SK-N-SH treated with all-trans-retinoic acid at 6 μM for 48 hours (cell line): ENCODE data around the gene SPTBN4.
"Not testable (repeated sequence)": the region's sequence is repeated elsewhere in the genome, so short reads cannot be mapped to it uniquely, and the experiment has no call there.

ENCODE experiments used
- ATAC-seq: fragments of 200-7000 bp; cut with Tn5 transposase; 3 replicates; pipeline ENCODE4 v1.9.1; 2020; ENCODE audit warnings: mild to moderate bottlenecking, moderate library complexity
- ARNTL ChIP-seq: fragments of 450-650 bp; formaldehyde crosslinking; IDR thresholded peaks from 2 replicates; pipeline ENCODE4 v1.5.0; 2020; ENCODE audit warnings: low read depth, mild to moderate bottlenecking, moderate library complexity, borderline replicate concordance
- BACH2 ChIP-seq: fragments of 250-450 bp; sonication (Bioruptor Pico); IDR thresholded peaks from 2 replicates; pipeline ENCODE4 v1.9.0; 2021; ENCODE audit warnings: mild to moderate bottlenecking, borderline replicate concordance
- ESRRG ChIP-seq: fragments of 250-450 bp; sonication (Bioruptor Pico); IDR thresholded peaks from 2 replicates; pipeline ENCODE4 v1.6.1; 2021; ENCODE audit warnings: mild to moderate bottlenecking
- ISL1 ChIP-seq: fragments of 250-450 bp; sonication (Bioruptor Pico); IDR thresholded peaks from 2 replicates; pipeline ENCODE4 v2.1.2; 2022; ENCODE audit warnings: mild to moderate bottlenecking, moderate library complexity
- OSR1 ChIP-seq: fragments of 250-450 bp; sonication (Bioruptor Pico); IDR thresholded peaks from 2 replicates; pipeline ENCODE4 v1.8.0; 2022; ENCODE audit warnings: moderate library complexity, mild to moderate bottlenecking, inconsistent platforms
- PPARA ChIP-seq: fragments of 250-450 bp; sonication (Bioruptor Pico); IDR thresholded peaks from 2 replicates; pipeline ENCODE4 v1.5.0; 2020; ENCODE audit warnings: mild to moderate bottlenecking, borderline replicate concordance
- RARB ChIP-seq: fragments of 250-450 bp; sonication (Bioruptor Pico); IDR thresholded peaks from 2 replicates; pipeline ENCODE4 v1.8.0; 2021; ENCODE audit warnings: mild to moderate bottlenecking, moderate library complexity
- SNAI2 ChIP-seq: fragments of 250-450 bp; sonication (Bioruptor Pico); IDR thresholded peaks from 2 replicates; pipeline ENCODE4 v1.5.0; 2020; ENCODE audit warnings: mild to moderate bottlenecking, moderate library complexity
- TCF4 ChIP-seq: fragments of 250-450 bp; sonication (Bioruptor Pico); IDR thresholded peaks from 2 replicates; pipeline ENCODE4 v1.8.0; 2021; ENCODE audit warnings: mild to moderate bottlenecking, moderate library complexity, borderline replicate concordance
- TOX ChIP-seq: fragments of 250-450 bp; sonication (Bioruptor Pico); IDR thresholded peaks from 2 replicates; pipeline ENCODE4 v1.8.0; 2021; ENCODE audit warnings: mild to moderate bottlenecking, moderate library complexity, borderline replicate concordance
- ZC3H10 ChIP-seq: fragments of 250-450 bp; sonication (Bioruptor Pico); IDR thresholded peaks from 2 replicates; pipeline ENCODE4 v1.5.1; 2021; ENCODE audit warnings: mild to moderate bottlenecking, moderate library complexity
- ZFP3 ChIP-seq: fragments of 250-450 bp; sonication (Bioruptor Pico); IDR thresholded peaks from 2 replicates; pipeline ENCODE4 v1.5.0; 2020; ENCODE audit warnings: mild to moderate bottlenecking, moderate library complexity
- ZFP30 ChIP-seq: fragments of 450-650 bp; formaldehyde crosslinking; IDR thresholded peaks from 2 replicates; pipeline ENCODE4 v1.5.0; 2022; ENCODE audit warnings: mild to moderate bottlenecking, moderate library complexity
- ZNF565 ChIP-seq: fragments of 450-650 bp; formaldehyde crosslinking; conservative IDR thresholded peaks from 2 replicates; pipeline ENCODE4 v1.5.0; 2020; ENCODE audit warnings: low read depth, mild to moderate bottlenecking, moderate library complexity
- ZNF70 ChIP-seq: fragments of 450-650 bp; formaldehyde crosslinking; IDR thresholded peaks from 2 replicates; pipeline ENCODE4 v1.5.0; 2020; ENCODE audit warnings: mild to moderate bottlenecking, moderate library complexity
- ZNF8 ChIP-seq: fragments of 450-650 bp; formaldehyde crosslinking; IDR thresholded peaks from 2 replicates; pipeline ENCODE4 v1.5.0; 2020; ENCODE audit warnings: mild to moderate bottlenecking, moderate library complexity
- TF ChIP-seq, protein P1 (sequence below): fragments of 250-450 bp; sonication (Bioruptor Pico); IDR thresholded peaks from 2 replicates; pipeline ENCODE4 v1.5.1; 2020; ENCODE audit warnings: low read depth, mild to moderate bottlenecking, moderate library complexity
- TF ChIP-seq, protein P2 (sequence below): fragments of 250-450 bp; sonication (Bioruptor Pico); IDR thresholded peaks from 2 replicates; pipeline ENCODE4 v1.5.1; 2021; ENCODE audit warnings: mild to moderate bottlenecking, moderate library complexity
- TF ChIP-seq, protein P3 (sequence below): fragments of 250-450 bp; sonication (Bioruptor Pico); IDR thresholded peaks from 2 replicates; pipeline ENCODE4 v1.5.0; 2020; ENCODE audit warnings: mild to moderate bottlenecking, moderate library complexity
- TF ChIP-seq, protein P4 (sequence below): fragments of 250-450 bp; sonication (Bioruptor Pico); IDR thresholded peaks from 2 replicates; pipeline ENCODE4 v1.8.0; 2020; ENCODE audit warnings: mild to moderate bottlenecking, moderate library complexity, borderline replicate concordance

The SPTBN4 gene

DNA sequence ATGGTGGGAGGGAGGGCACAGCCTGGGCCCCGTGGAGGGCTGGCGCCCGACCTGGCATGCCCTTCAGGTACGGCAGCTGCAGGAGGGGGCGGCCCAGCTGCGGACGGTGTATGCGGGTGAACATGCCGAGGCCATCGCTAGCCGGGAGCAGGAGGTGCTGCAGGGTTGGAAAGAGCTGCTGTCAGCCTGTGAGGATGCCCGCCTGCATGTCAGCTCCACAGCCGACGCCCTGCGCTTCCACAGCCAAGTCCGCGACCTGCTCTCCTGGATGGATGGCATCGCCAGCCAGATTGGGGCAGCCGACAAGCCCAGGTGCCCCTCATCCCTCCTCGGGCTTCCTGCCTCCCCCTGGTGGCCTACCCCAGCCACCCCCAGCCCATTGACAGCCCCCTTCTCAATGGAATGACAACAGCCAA, 93.3 kb downstream of the SPTBN4 start:
- TF ChIP-seq, protein P1, sequence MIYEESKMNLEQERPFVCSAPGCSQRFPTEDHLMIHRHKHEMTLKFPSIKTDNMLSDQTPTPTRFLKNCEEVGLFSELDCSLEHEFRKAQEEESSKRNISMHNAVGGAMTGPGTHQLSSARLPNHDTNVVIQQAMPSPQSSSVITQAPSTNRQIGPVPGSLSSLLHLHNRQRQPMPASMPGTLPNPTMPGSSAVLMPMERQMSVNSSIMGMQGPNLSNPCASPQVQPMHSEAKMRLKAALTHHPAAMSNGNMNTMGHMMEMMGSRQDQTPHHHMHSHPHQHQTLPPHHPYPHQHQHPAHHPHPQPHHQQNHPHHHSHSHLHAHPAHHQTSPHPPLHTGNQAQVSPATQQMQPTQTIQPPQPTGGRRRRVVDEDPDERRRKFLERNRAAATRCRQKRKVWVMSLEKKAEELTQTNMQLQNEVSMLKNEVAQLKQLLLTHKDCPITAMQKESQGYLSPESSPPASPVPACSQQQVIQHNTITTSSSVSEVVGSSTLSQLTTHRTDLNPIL (CRISPR knock-in tag): no peak
- TF ChIP-seq, protein P2, sequence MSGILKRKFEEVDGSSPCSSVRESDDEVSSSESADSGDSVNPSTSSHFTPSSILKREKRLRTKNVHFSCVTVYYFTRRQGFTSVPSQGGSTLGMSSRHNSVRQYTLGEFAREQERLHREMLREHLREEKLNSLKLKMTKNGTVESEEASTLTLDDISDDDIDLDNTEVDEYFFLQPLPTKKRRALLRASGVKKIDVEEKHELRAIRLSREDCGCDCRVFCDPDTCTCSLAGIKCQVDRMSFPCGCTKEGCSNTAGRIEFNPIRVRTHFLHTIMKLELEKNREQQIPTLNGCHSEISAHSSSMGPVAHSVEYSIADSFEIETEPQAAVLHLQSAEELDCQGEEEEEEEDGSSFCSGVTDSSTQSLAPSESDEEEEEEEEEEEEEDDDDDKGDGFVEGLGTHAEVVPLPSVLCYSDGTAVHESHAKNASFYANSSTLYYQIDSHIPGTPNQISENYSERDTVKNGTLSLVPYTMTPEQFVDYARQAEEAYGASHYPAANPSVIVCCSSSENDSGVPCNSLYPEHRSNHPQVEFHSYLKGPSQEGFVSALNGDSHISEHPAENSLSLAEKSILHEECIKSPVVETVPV (CRISPR knock-in tag): no peak
- TF ChIP-seq PPARA (CRISPR knock-in tag) (no peak), ZFP3 (CRISPR knock-in tag) (no peak), RARB (no peak), SNAI2 (CRISPR knock-in tag) (no peak), OSR1 (CRISPR knock-in tag) (no peak), TCF4 (CRISPR knock-in tag) (no peak), ZNF8 (CRISPR knock-in tag) (no peak), ZNF70 (CRISPR knock-in tag) (no peak), ZC3H10 (CRISPR knock-in tag) (no peak), ISL1 (CRISPR knock-in tag) (no peak), ZFP30 (CRISPR knock-in tag) (no peak), ARNTL (CRISPR knock-in tag) (no peak), ZNF565 (CRISPR knock-in tag) (no peak), TOX (CRISPR knock-in tag) (no peak), BACH2 (CRISPR knock-in tag) (no peak)
- TF ChIP-seq, protein P3, sequence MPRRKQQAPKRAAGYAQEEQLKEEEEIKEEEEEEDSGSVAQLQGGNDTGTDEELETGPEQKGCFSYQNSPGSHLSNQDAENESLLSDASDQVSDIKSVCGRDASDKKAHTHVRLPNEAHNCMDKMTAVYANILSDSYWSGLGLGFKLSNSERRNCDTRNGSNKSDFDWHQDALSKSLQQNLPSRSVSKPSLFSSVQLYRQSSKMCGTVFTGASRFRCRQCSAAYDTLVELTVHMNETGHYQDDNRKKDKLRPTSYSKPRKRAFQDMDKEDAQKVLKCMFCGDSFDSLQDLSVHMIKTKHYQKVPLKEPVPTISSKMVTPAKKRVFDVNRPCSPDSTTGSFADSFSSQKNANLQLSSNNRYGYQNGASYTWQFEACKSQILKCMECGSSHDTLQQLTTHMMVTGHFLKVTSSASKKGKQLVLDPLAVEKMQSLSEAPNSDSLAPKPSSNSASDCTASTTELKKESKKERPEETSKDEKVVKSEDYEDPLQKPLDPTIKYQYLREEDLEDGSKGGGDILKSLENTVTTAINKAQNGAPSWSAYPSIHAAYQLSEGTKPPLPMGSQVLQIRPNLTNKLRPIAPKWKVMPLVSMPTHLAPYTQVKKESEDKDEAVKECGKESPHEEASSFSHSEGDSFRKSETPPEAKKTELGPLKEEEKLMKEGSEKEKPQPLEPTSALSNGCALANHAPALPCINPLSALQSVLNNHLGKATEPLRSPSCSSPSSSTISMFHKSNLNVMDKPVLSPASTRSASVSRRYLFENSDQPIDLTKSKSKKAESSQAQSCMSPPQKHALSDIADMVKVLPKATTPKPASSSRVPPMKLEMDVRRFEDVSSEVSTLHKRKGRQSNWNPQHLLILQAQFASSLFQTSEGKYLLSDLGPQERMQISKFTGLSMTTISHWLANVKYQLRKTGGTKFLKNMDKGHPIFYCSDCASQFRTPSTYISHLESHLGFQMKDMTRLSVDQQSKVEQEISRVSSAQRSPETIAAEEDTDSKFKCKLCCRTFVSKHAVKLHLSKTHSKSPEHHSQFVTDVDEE (CRISPR knock-in tag): no peak
- TF ChIP-seq, protein P4, sequence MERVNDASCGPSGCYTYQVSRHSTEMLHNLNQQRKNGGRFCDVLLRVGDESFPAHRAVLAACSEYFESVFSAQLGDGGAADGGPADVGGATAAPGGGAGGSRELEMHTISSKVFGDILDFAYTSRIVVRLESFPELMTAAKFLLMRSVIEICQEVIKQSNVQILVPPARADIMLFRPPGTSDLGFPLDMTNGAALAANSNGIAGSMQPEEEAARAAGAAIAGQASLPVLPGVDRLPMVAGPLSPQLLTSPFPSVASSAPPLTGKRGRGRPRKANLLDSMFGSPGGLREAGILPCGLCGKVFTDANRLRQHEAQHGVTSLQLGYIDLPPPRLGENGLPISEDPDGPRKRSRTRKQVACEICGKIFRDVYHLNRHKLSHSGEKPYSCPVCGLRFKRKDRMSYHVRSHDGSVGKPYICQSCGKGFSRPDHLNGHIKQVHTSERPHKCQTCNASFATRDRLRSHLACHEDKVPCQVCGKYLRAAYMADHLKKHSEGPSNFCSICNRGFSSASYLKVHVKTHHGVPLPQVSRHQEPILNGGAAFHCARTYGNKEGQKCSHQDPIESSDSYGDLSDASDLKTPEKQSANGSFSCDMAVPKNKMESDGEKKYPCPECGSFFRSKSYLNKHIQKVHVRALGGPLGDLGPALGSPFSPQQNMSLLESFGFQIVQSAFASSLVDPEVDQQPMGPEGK (CRISPR knock-in tag): no peak
- no peak for ATAC-seq

DNA sequence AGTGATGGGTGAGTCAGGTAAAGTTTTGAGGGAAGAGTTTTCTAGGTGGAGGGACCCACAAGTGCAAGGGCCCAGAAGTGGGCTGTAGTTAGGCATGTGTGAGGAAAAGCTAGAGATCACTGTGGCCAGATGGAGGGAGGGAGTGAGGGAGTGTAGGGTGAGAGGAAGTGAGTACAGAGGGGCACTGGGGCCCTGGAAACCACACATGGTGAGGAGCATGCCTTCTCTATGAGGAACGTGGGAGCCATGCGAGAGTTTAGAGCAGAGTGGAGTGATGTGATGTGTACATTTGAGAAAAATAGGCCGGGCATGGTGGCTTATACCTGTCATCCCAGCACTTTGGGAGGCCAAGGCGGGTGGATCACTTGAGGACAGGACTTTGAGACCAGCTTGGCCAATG, 95.1 kb downstream of the SPTBN4 start:
- TF ChIP-seq ZFP30 (CRISPR knock-in tag) (no peak), ESRRG (CRISPR knock-in tag) (no peak), OSR1 (CRISPR knock-in tag) (no peak), ZNF8 (CRISPR knock-in tag) (no peak), SNAI2 (CRISPR knock-in tag) (no peak), ZNF70 (CRISPR knock-in tag) (no peak)
- TF ChIP-seq, protein P4 (CRISPR knock-in tag): no peak
- no peak for ATAC-seq

DNA sequence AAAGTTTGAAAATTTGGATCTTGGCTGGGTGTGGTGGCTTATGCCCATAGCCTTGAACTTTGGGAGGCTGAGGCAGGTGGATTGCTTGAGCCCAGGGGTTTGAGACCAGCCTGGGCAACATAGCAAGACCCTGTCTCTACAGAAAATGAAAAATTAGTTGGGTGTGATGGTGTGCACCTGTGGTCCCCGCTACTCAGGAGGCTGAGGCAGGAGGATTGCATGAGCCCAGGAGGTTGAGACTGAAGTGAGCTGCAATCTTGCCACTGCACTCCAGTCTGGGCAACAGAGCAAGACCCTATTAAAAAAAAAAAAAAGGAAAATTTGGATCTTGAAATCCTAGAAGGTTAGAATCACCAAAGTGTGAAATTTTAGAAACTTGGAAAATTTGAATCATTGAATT, 97.7 kb downstream of the SPTBN4 start:
- not testable (repeated sequence) for ATAC-seq

DNA sequence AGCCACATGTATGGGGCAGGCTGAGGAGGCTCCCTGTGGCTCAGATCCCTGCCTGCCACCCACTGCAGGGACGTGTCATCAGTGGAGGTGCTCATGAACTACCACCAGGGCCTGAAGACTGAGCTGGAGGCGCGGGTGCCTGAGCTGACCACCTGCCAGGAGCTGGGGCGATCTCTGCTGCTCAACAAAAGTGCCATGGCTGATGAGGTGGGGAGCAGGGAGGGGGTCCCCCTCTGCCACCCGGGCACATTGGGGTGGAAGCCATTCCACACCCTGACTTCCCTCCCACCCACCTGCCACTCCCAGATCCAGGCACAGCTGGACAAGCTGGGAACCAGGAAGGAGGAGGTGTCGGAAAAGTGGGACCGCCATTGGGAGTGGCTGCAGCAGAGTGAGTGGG, 98.6 kb downstream of the SPTBN4 start:
- no peak for ATAC-seq
- TF ChIP-seq ARNTL (CRISPR knock-in tag) (no peak), ZFP30 (CRISPR knock-in tag) (no peak), PPARA (CRISPR knock-in tag) (no peak), ISL1 (CRISPR knock-in tag) (no peak)
- TF ChIP-seq, protein P4 (CRISPR knock-in tag): no peak
